Measurements from ENCODE around the gene FUBP3. TPM values are rescaled to one million over a fixed set of nuclear protein-coding genes. Genes with fewer than 3 reads are reported as not detected.

The FUBP3 gene
- polyA plus RNA-seq, 2 of the 4 experiments (the other 2 are of a cell fraction) = 43.5 to 67.7 TPM

- TF ChIP-seq REST (IDR thresholded peaks at IDR 0.05) = no peak
- TF ChIP-seq CEBPB (IDR thresholded peaks at IDR 0.05) = no peak
- TF ChIP-seq RFX5 (IDR thresholded peaks at IDR 0.05) = no peak
Measured at GRCh38 chr9:130575514-130575913, 3.9 kb upstream of the FUBP3 start (continued).

GRCh38 chr9:130576176-130576575 is 3.2 kb upstream of the FUBP3 start:
- H3K9me3 ChIP-seq = no peaks in the 10 kb centered on the region
- H3K4me3 ChIP-seq = no peak overlapping the region
- peaks cover 14% of the 10 kb centered on the region for H3K4me1 ChIP-seq
- ChIA-PET CTCF (interaction anchor here (0.7 to 1.2 kb wide), 3 partner anchors 10 to 200 kb away, joined by 3 to 4 read pairs (median 3); no protein-coding TSS in a partner anchor), POLR2A (interaction anchor here (0.7 kb wide), 1 partner anchor 92 kb away, joined by 3 read pairs; no protein-coding TSS in a partner anchor)
- TF ChIP-seq CBX2 (IDR thresholded peaks at IDR 0.05; ENCODE audit: borderline replicate concordance, low read depth) (no peak), MAX (IDR thresholded peaks at IDR 0.05) (no peak), CTCF (IDR thresholded peaks at IDR 0.05) (no peak), ESRRA (IDR thresholded peaks at IDR 0.05; ENCODE audit: borderline replicate concordance, low read length) (no peak), PBX3 (IDR thresholded peaks at IDR 0.05) (no peak), BHLHE40 (IDR thresholded peaks at IDR 0.05; ENCODE audit: low read depth, low read length) (no peak), RNF2 (IDR thresholded peaks at IDR 0.05; ENCODE audit: borderline replicate concordance, low read depth) (no peak), RFX5 (IDR thresholded peaks at IDR 0.05) (no peak), ZC3H11A (IDR thresholded peaks at IDR 0.05) (no peak), MYC (IDR thresholded peaks at IDR 0.05; ENCODE audit: borderline replicate concordance, low read length) (no peak)
- DNase-seq (ENCODE audit: low read depth in 1 of 2, low spot score in 1 of 2) (no peak), FAIRE-seq (no peak), ATAC-seq (no peak)
- no peak overlapping the region for H3K27ac ChIP-seq
- WGBS (ENCODE audit: missing lambda C conversion rate) = 42% methylated on average over 4 of the region's 4 CpGs
- no peak overlapping the region for H3K4me2 ChIP-seq

- ATAC-seq = peak; percentile 28 to 45
Measured at GRCh38 chr9:130579738-130580463, 524 bp downstream of the FUBP3 start.

More at GRCh38 chr9:130579738-130580463, 524 bp downstream of the FUBP3 start:
- Histone ChIP-seq H3K4me2 (peak overlapping the region; percentile 99), H3K27ac (peak overlapping the region; percentile 96 to 98), H3K4me3 (peak overlapping the region; percentile 86), H3K9me3 (no peaks in the 10 kb centered on the region), H3K4me1 (peaks cover 14% of the 10 kb centered on the region)
- ChIA-PET CTCF (interaction anchor here (0.6 to 2.1 kb wide), 8 partner anchors 12 to 481 kb away, joined by 3 to 6 read pairs (median 4); no protein-coding TSS in a partner anchor), POLR2A (interaction anchor here (0.6 to 1.0 kb wide), 7 partner anchors 8 to 110 kb away, joined by 3 to 4 read pairs (median 3); no protein-coding TSS in a partner anchor)
- FAIRE-seq (no peak), DNase-seq (ENCODE audit: low read depth in 1 of 2, low spot score in 1 of 2) (peak in 1 of 2 experiments; percentile 19)
- WGBS (ENCODE audit: missing lambda C conversion rate) = 4% methylated on average over 16 of the region's 40 CpGs
- no peak for TF ChIP-seq EHMT2 (IDR thresholded peaks at IDR 0.05; ENCODE audit: low read depth)
- TF ChIP-seq HOXA7 (CRISPR knock-in tag; IDR thresholded peaks at IDR 0.05) = no peak
- no peak for TF ChIP-seq CHD2 (IDR thresholded peaks at IDR 0.05; ENCODE audit: low read length, partially characterized antibody)
- peak; percentile 20; the same call in 1 of the 2 replicates for TF ChIP-seq KDM5A (IDR thresholded peaks at IDR 0.05)
- TF ChIP-seq TFCP2L1 (CRISPR knock-in tag; IDR thresholded peaks at IDR 0.05) = 0 out of 2 replicates have a peak, but pooled peaks have one; percentile 12
- TF ChIP-seq USF2 (IDR thresholded peaks at IDR 0.05) = no peak

Measured in A549 (cell line).